GM18508 (cell line): ENCODE measurements around the gene CHD6.

Experiments
- ATAC-seq: cut with Tn5 transposase; IDR thresholded peaks from one replicate; pipeline ENCODE4 v1.9.1; 2021; ENCODE audit warnings: moderate number of reproducible peaks; ENCODE audit not compliant: insufficient read depth, unreplicated experiment

CHD6 gene

DNA sequence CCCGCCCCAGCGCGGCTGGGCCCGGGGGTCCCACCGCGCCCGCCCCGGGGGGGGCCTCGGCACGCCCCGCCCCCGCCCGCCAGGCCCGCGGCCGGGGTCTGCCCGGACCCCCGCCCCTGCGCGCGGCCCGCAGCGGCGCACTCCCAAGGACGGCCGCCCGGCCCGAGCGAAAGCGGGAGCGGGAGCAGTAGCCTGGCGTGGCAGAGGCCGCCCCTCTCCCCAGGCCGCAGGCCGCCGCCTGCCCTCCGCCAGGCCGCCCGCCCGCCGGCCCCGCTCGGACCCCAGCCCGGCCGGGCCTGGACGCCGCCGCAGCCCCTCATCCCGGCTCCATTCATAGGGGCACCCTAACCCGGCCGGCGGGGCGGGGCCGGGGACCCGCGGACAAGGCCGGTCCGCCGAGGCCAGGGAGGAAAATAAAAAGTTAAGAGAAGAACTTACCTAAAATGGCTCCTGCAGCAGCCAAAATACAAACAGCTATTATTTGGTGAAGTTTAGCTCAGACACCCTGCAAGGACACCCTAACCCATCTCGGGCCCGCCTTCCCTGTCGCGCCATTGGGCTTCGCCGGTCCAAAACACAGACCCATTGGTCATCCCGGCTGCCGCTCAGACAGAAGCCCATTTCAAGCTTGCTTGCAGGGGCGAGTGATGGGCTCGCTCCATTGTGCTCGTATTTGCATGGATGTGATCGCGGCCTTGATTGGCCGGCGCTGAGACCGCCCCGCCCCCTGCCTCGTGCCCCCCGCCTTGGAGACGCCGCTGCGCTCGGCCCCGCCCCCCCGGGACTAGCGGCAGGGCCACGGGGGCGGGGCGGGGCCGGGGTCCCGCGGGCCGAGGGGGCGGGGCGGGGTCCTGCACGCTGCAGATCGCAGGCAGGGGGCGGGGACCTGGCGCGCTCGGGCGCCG, at the start of gene CHD6:
Gene CHD6, minus strand, starts transcription at position 476 of the 905 bp plus-strand sequence. CDS start 67,040 bp downstream, outside the sequence.
- peak; percentile 96 for ATAC-seq

GRCh38 chr20:41664584-41664983, 46.4 kb upstream of the CHD6 start:
- ATAC-seq, result no peak

DNA sequence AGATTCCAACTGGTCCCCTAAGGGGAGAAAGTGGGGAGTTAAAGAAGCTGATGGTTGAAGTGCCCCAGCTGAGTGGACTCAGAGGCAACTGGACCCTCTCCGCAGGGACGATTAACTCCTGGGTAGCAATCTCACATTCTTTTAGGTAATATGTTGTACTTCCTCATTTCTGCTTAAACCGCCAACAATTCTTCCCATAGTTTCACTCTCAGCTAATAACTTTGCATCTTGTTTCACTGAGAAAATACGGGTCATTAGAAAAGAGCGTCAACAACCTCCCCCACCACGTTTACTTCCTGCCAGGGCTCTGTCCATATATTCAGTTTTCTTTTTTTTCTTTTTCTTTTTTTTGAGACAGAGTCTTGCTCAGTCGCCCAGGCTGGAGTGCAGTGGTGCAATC, 39.5 kb upstream of the CHD6 start:
- no peak for ATAC-seq

DNA sequence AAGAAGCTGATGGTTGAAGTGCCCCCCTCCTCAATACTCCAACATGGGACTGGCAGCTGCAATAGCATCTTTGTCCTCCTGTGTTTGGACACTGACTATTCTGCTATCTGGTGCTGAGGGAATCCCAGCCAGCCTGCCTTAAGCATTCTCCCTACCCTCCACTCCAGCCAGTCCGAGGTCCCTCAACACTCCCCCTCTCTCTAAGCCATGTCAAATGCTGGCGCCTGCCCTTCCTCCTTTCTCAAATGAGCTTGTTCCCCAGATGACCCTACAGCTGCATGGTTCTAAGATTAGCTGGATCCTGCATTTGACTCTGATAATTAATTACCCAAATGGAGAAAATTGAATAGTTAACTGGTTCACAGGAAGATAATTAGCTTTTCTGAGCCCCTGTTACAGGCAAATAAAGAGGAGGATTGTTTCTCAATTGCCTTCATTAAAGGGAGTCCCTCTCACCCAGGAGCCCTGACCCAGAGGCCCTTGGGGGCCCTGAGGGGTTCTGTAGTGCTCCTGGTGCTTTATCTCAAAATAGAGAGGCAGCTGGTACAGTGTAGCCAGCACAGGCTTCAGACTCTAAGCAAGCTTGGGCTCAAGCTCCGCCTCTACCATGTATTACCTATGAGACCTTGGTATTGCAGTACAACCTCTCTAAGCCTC, 37.9 kb upstream of the CHD6 start:
- no peak for ATAC-seq

GRCh38 chr20:41654884-41655283, 36.7 kb upstream of the CHD6 start:
- ATAC-seq, result no peak

DNA sequence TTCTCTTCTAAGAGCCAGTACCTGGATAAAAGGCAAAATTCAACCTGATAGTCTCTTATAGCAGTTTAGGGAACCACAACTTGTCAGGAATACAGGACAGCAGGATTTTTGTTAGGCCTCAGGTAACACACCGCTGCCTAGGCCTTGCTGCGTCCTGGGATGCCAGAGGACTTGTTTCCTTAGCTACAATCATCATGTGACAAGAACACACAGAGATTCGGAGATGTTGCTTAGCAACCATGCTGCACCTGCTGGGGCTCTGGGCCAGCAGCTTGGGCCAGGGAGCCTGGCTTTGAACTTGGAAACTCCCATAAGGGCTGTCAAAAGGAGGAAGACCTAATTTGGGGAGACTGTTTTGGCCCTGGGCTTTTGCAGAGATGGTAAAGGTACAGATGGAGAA, 36.1 kb upstream of the CHD6 start:
- no peak for ATAC-seq

DNA sequence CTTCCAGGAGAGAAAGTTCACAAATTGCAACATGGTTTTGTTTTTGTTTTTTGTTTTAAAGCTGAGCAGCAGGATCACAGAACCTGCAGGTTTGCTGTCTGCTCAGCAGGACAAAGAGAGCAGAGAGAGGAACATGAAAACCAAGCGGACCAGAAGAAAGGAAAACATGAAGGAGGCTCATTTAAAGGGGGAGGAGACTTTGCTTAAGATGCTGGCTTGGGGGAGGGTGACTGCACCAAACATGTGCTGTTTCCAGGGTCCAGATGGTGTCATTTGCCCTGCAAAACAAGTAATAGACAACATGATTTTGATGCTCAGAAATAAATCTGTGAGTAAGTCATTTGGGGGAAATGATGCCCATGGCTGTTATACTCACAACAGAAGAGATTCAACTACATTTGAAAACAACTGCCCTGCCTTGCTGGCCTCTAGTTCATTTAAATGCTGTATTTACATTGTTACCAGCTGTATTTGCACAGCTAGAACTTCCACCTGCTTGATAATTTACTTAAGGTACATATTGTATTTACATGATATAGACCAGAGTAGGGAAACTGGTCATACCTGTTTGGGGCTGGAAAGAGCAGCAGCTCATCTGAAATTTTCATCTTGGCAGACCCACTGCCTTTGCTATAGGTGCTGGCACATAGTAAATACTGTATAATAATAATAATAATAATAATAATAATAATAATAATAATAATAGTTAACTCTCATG, 32.2 kb upstream of the CHD6 start:
- ATAC-seq, result no peak

GRCh38 chr20:41649489-41649888, 31.3 kb upstream of the CHD6 start:
- ATAC-seq, result no peak

- ATAC-seq, result no peak
Measured at GRCh38 chr20:41645372-41645771, 27.2 kb upstream of the CHD6 start.

- no peak for ATAC-seq
Measured at GRCh38 chr20:41643504-41643938, 25.3 kb upstream of the CHD6 start.

DNA sequence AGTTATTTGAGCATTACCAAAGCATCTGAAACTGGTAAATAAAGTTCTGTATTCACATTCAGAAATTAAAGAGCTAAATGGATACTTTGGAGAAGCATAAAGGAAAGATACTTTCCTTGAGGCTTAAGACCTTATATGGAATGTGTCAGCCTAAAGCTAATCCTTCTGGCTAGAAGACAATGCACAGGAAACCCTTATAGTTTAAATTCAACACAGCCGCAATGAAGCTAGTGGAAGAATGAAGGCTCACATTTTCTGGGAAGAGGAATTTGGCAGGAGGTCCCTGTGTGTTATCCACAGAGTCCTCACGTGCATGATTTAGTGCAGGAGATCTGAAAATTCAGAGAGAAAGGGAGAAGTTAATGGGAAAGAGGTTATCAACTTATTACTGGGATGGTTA, 21.5 kb upstream of the CHD6 start:
- ATAC-seq, result no peak

DNA sequence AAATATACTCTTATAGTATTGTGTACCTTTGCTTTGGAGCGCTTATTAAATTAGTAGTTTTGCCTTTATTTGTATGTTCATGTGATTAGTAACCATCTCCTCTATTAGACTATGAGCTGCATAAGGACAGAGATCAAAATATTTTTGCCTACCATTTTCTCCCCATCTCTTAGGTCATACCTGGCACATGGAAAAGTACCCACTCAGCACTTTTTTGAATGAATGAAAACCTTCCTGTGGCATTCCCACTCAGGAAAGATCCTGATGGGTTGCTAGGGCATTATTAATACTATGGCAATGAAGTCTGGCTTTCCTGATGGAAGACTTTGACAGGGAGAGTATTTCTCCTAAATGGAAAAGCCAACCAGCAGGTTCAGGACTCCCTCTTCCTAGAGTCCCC, 20.3 kb upstream of the CHD6 start:
- ATAC-seq, result no peak

GRCh38 chr20:41635158-41635557, 17.0 kb upstream of the CHD6 start:
- no peak for ATAC-seq

GRCh38 chr20:41632896-41633295, 14.7 kb upstream of the CHD6 start:
- no peak for ATAC-seq

- no peak for ATAC-seq
Measured at GRCh38 chr20:41631826-41632225, 13.6 kb upstream of the CHD6 start.

GRCh38 chr20:41630846-41631245, 12.7 kb upstream of the CHD6 start:
- ATAC-seq, result no peak

DNA sequence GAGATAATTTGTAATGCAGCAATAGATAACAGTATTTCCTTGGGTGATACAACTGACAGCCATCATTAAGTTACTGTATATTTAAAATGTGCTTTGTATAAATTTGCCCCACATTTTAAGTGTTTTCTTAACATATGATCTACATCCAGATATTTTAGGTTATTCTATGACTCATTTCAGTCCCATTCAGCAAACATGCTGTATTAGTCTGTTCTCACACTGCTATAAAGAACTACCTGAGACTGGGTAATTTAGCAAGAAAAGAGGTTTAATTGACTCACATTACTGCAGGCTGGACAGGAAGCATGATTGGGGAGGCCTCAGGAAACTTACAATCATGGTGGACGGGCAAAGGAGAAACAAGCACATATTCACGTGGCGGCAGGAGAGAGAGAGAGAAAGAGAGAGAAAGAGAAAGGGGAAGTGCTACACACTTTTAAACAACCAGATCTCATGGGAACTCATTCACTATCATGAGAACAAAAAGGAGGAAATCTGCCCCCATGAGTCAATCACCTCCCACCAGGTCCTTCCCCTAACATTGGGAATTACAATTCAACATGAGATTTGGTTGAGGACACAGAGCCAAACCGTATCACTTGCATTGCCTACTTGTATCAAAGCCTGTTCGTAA, 9.6 kb upstream of the CHD6 start:
- no peak for ATAC-seq

DNA sequence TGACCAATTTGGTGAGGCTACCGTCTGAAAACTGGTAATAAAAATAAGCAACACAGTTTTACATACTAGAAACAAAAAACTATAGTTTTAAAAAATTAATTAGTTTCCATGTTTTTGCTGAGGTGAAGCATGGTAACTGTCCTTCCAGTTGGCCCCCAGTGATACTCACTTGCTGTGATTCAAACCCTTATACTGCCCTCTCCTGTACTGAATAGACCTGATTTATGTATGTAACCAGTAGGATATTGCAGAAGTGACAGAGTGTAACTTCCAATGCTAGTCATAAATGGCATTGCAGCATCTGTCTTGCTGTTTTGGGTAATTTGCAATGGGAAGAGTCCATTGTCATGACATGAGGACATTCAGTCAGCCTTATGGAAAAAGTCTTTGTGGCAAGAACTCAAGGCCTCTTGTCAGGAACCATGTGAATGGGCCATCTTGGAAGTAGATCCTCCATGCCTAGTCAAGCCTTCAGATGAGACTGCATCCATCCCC, 8.9 kb upstream of the CHD6 start:
- no peak for ATAC-seq

GRCh38 chr20:41623625-41624375, 5.6 kb upstream of the CHD6 start:
- ATAC-seq, result no peak

GRCh38 chr20:41622584-41622983, 4.4 kb upstream of the CHD6 start:
- no peak for ATAC-seq
